DMS153 treated with DMSO at 0.1 percent for 48 hours (cell line): Measurements from ENCODE around the gene TXK.

ENCODE experiments used
- DNase-seq: peaks from one replicate; lab custom pipeline; 2025; ENCODE audit not compliant: unreplicated experiment; lab: John Stamatoyannopoulos, UW

Gene TXK

GRCh38 chr4:48064349-48064748 is 69.7 kb downstream of the TXK start:
- no peak for DNase-seq

GRCh38 chr4:48058617-48059530 is 75.2 kb downstream of the TXK start:
- DNase-seq: no peak

GRCh38 chr4:48051078-48051477 is 83.0 kb downstream of the TXK start:
- DNase-seq: no peak

GRCh38 chr4:48049483-48049882 is 84.6 kb downstream of the TXK start:
- DNase-seq: no peak

GRCh38 chr4:48047896-48048295 is 86.2 kb downstream of the TXK start:
- DNase-seq: no peak

- no peak for DNase-seq
These were observed 86.6 kb downstream of the TXK start for GRCh38 chr4:48047421-48047844.

- DNase-seq: no peak
These were observed 88.0 kb downstream of the TXK start for GRCh38 chr4:48046059-48046458.

GRCh38 chr4:48044298-48044697 is 89.8 kb downstream of the TXK start:
- DNase-seq: no peak

- no peak for DNase-seq
These were observed 90.5 kb downstream of the TXK start for GRCh38 chr4:48043504-48043903.

- DNase-seq: no peak
These were observed 91.0 kb downstream of the TXK start for GRCh38 chr4:48042979-48043461.

GRCh38 chr4:48041535-48042137 is 92.4 kb downstream of the TXK start:
- DNase-seq: no peak

GRCh38 chr4:48039561-48039960 is 94.5 kb downstream of the TXK start:
- no peak for DNase-seq

- no peak for DNase-seq
These were observed 95.4 kb downstream of the TXK start for GRCh38 chr4:48038666-48039065.

GRCh38 chr4:48037117-48037462 is 97.0 kb downstream of the TXK start:
- DNase-seq: no peak

- no peak for DNase-seq
These were observed 98.1 kb downstream of the TXK start for GRCh38 chr4:48035952-48036351.

- DNase-seq: no peak
These were observed 100.1 kb downstream of the TXK start for GRCh38 chr4:48033825-48034413.

GRCh38 chr4:48033412-48033811 is 100.6 kb downstream of the TXK start:
- DNase-seq: no peak

- DNase-seq: no peak
These were observed 101.3 kb downstream of the TXK start for GRCh38 chr4:48032721-48033120.

- DNase-seq: no peak
These were observed 102.1 kb downstream of the TXK start for GRCh38 chr4:48031802-48032525.

- no peak for DNase-seq
These were observed 103.6 kb downstream of the TXK start for GRCh38 chr4:48030470-48030869.

- DNase-seq: no peak
These were observed 105.4 kb downstream of the TXK start for GRCh38 chr4:48028696-48029095.
